ENCODE measurements around the gene OSBPL10.

Gene OSBPL10

DNA sequence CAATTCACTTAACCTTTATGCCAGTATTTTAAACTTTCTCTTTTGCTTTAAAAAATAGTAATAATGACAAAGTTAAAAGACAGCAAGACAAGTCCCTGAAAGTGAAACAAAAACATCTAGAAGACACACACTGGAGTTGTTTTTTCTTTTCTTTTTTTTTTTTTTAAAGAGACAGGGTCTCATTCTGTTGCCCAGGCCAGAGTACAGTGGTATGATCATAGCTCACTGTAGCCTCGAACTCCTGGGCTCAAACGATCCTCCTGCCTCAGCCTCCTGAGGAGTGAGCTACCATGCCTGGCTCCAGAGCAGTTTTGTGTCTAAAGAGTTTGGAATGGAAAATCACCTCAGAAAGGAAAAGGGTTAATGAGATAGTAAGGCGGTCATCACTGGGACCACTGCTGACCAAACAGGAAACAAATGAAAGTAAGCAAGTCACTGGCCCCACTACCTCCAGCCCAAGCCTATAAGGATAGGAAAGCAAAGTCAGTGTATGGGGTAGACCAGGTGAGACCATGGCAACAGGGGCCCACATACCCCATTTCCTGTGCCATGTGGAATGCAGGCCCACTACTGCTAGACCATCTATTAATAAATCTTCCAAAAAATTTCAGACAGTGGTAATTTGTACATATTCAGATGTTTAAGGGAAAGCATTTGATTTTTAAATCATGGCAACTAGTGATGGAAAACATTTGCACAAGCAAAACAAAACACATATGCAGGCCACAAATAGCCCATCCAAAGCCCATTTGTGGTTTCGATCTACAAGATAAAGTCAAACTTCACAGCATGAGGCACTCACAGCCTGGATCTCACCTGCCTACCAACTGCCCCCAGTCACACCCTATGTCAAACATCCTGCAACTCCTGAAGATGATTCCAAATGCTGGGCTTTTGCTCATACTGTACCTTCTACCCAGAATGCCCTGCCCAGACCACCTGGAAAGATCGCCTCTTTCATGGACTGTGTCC is 62.6 kb downstream of the OSBPL10 start:
- Histone ChIP-seq H3K4me1 (ENCODE audit: control insufficient read depth, insufficient read depth, low read length) (peaks cover 14% of the 10 kb centered on the region), H3K9me3 (replicated peaks; ENCODE audit: low read length) (no peaks in the 10 kb centered on the region), H3K4me2 (ENCODE audit: low read length) (peak overlapping the region; percentile 39), H3K27me3 (ENCODE audit: control insufficient read depth, insufficient read depth, low read length) (no peaks in the 10 kb centered on the region), H3K36me3 (ENCODE audit: insufficient read depth, low read length) (no peaks in the 10 kb centered on the region), H3K4me3 (ENCODE audit: low read length) (no peak overlapping the region), H3K9ac (ENCODE audit: low read depth, low read length) (peak overlapping the region; percentile 48)

DNA sequence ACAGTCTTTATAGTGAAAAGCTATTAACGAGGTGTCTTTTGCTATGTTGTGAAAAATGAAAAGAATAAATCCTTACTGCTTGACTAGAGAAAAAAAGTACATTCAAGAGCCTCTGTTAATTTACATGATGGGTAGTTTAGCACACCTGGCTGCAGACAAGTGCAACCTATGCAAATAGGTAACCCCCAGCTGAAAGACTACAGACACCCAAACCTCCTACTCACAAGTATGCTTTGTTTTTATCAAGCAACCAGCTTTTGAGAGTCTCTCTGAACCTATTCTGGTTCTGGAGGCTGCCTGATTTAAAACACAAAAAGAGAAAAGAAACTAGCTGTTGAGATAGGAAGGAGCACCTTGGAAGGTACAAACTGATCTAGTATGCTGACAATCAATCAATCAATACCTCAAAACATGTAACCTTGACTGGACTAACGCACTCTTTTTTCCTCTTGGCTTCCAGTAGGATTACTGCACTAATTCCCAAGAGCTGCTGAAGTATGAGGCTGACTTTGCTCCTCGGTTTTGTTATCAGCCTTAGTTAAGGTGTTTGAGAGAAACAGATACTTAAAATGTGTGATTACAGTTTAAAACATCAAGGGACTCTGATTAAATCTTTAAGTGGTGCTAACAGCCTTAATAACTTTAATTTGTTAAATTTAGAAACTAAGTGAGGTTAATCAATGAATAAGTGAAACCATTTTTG is 63.6 kb downstream of the OSBPL10 start:
- H3K9me3 ChIP-seq (replicated peaks; ENCODE audit: low read length) = no peaks in the 10 kb centered on the region
- peak overlapping the region; percentile 39 for H3K4me2 ChIP-seq (ENCODE audit: low read length)
- no peaks in the 10 kb centered on the region for H3K27me3 ChIP-seq (ENCODE audit: control insufficient read depth, insufficient read depth, low read length)
- H3K4me3 ChIP-seq (ENCODE audit: low read length) = no peak overlapping the region
- peak overlapping the region; percentile 48 for H3K9ac ChIP-seq (ENCODE audit: low read depth, low read length)
- no peaks in the 10 kb centered on the region for H3K36me3 ChIP-seq (ENCODE audit: insufficient read depth, low read length)
- peaks cover 14% of the 10 kb centered on the region for H3K4me1 ChIP-seq (ENCODE audit: control insufficient read depth, insufficient read depth, low read length)

DNA sequence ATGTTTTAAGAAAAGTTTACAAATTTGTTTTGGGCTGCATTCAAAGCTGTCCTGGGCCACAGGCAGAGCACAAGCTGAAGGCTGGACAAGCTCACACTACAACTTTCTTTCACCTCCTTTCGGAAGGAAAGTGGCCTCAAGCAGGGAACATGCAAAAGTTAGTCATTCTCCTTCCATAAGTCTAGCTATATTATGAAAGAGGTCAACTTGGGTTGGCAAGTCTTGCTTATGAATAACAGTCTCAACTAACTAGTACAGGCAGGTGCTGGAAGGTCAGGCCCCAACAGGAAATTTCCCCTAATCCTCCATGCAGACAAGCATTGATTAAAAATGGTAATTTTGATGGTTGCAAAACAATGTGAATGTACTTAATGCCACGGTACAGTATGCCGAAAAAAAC is 69.4 kb downstream of the OSBPL10 start:
- Histone ChIP-seq H3K9ac (ENCODE audit: low read depth, low read length) (no peak overlapping the region), H3K36me3 (ENCODE audit: insufficient read depth, low read length) (no peaks in the 10 kb centered on the region), H3K4me3 (ENCODE audit: low read length) (no peak overlapping the region), H3K4me1 (ENCODE audit: control insufficient read depth, insufficient read depth, low read length) (peaks cover 19% of the 10 kb centered on the region), H3K9me3 (replicated peaks; ENCODE audit: low read length) (no peaks in the 10 kb centered on the region), H3K4me2 (ENCODE audit: low read length) (no peak overlapping the region), H3K27me3 (ENCODE audit: control insufficient read depth, insufficient read depth, low read length) (no peaks in the 10 kb centered on the region)

DNA sequence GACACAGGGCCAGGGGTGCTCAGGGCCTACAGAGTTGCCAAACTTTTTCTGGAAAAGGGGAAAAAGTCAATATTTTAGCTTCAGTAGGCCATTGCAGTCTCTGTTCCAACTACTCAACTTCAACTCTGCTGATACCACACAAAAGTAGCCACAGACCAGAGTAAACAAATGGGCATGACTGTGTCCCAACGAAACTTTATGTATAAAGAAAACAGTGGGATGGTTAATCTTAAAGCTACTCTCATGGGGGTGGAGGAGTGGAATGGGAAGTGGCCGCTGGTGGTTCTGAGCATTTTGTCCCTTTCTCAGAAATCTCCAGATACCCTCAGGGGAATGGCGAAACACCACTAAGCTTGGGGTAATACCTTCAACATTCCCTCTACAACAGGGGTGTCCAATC is 69.9 kb downstream of the OSBPL10 start:
- Histone ChIP-seq H3K36me3 (ENCODE audit: insufficient read depth, low read length) (no peaks in the 10 kb centered on the region), H3K4me3 (ENCODE audit: low read length) (no peak overlapping the region), H3K9me3 (replicated peaks; ENCODE audit: low read length) (no peaks in the 10 kb centered on the region), H3K9ac (ENCODE audit: low read depth, low read length) (no peak overlapping the region), H3K27me3 (ENCODE audit: control insufficient read depth, insufficient read depth, low read length) (no peaks in the 10 kb centered on the region), H3K4me1 (ENCODE audit: control insufficient read depth, insufficient read depth, low read length) (peaks cover 24% of the 10 kb centered on the region), H3K4me2 (ENCODE audit: low read length) (no peak overlapping the region)

DNA sequence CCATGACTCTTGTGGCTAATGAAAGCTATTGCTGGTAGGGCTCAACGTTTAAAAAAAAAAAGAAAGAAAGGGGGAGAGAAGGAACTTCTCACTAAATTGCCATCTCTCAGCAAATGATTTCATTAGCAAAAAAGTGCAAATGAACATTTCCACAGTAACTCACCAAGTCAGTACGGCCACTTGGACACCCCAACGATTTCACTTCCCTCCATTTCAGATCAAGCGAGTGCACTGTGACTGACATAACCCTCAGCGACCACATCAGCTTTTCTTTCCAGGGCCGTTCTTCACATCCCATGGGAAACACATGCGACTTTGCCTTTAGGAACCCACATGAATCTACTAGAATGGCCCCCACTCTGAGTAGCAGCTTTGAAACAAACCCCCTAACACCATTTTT is 71.6 kb downstream of the OSBPL10 start:
- Histone ChIP-seq H3K9ac (ENCODE audit: low read depth, low read length) (no peak overlapping the region), H3K4me3 (ENCODE audit: low read length) (no peak overlapping the region), H3K4me1 (ENCODE audit: control insufficient read depth, insufficient read depth, low read length) (peaks cover 41% of the 10 kb centered on the region), H3K4me2 (ENCODE audit: low read length) (no peak overlapping the region), H3K36me3 (ENCODE audit: insufficient read depth, low read length) (no peaks in the 10 kb centered on the region), H3K9me3 (replicated peaks; ENCODE audit: low read length) (no peaks in the 10 kb centered on the region), H3K27me3 (ENCODE audit: control insufficient read depth, insufficient read depth, low read length) (no peaks in the 10 kb centered on the region)

DNA sequence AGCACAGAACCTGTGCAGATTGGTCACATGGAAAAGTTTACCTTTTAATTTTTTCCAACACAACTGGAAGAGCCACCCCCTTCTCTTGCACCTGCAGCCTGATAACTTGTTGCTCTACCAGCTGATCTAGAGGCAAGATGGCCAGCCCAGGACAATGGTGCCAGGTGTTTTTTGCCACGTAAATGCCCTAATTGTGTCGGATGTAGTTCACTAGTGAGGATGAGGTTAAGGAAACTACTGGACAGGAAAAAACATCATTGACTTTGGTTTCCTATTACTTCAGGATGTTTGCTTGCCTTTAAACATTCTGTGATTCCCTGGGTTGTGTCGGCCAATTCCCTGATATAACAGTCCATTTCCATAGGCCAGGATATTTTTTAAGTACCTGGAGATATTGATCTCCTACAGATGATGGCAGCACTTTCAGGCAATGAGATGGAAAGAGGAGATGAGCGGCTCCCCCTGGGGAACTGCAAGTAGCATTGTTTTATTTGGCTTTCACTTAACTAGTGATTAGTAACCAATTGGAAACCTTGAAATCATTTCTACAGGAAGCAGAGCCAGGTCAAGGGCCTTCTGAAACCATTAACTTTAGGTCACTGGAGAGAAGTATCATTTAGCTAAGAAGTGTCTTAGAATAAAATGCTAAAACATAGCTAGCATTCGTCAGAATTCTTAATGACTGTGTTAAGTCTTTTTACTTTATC is 72.5 kb downstream of the OSBPL10 start:
- no peaks in the 10 kb centered on the region for H3K36me3 ChIP-seq (ENCODE audit: insufficient read depth, low read length)
- H3K9me3 ChIP-seq (replicated peaks; ENCODE audit: low read length) = no peaks in the 10 kb centered on the region
- H3K27me3 ChIP-seq (ENCODE audit: control insufficient read depth, insufficient read depth, low read length) = no peaks in the 10 kb centered on the region
- H3K4me2 ChIP-seq (ENCODE audit: low read length) = no peak overlapping the region
- H3K4me3 ChIP-seq (ENCODE audit: low read length) = no peak overlapping the region
- peaks cover 47% of the 10 kb centered on the region for H3K4me1 ChIP-seq (ENCODE audit: control insufficient read depth, insufficient read depth, low read length)
- H3K9ac ChIP-seq (ENCODE audit: low read depth, low read length) = no peak overlapping the region

DNA sequence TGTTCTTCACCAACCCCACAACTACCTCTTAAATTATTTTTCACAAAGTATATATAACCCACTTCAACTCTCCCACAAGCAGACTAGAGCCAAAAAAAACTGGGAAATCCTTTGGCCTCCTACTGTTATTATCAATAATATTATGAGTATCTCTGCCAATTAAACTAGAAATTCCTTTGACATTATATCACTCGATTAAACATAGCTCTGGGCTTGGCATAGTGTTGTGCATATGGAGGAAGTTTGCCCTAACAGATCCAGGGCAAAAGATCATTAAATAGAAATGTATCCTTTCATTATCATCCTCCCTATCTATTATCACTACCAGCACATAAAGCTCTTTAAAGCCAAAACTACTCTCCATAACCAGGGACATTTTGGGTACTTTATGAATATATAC is 74.9 kb downstream of the OSBPL10 start:
- H3K4me3 ChIP-seq (ENCODE audit: low read length) = peak overlapping the region; percentile 3
- no peak overlapping the region for H3K9ac ChIP-seq (ENCODE audit: low read depth, low read length)
- H3K4me2 ChIP-seq (ENCODE audit: low read length) = peak overlapping the region; percentile 45
- no peaks in the 10 kb centered on the region for H3K27me3 ChIP-seq (ENCODE audit: control insufficient read depth, insufficient read depth, low read length)
- H3K4me1 ChIP-seq (ENCODE audit: control insufficient read depth, insufficient read depth, low read length) = peaks cover 40% of the 10 kb centered on the region
- no peaks in the 10 kb centered on the region for H3K36me3 ChIP-seq (ENCODE audit: insufficient read depth, low read length)
- H3K9me3 ChIP-seq (replicated peaks; ENCODE audit: low read length) = no peaks in the 10 kb centered on the region

DNA sequence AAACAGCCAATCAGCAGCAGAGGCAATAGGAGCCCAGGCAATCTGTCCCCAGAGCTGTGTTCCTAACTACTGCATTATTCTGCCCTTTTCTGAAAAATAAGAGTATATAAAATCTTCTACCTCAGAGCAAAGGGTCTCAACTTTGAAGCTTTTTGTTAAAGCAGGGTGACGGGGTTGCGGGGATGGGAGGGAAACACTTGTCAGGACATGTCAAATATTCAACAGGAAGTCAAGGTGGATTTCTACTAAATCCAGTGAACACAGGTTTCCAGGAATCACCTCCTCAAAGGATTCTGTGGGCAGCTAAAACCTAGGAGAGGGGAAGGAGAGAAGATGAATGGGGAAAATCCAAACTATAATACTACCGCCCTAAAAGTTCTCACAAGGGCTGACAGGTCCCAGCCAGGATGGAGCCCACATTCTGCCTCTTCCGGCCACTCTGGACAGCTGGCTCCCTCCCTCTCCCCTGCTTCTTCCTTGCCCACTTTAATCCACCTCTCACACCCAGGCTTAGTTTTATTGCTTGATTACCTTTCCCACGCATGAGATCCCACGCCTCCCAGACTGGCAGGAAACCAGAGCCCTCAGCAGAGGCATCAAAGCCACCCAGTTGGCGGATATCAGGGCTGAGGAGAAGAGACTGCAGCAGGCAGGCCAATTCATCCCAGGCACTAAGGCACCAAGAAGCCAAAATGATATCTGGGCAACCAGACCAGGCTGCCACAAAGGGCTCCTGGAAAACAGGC is 77.2 kb downstream of the OSBPL10 start:
- Histone ChIP-seq H3K9me3 (replicated peaks; ENCODE audit: low read length) (no peaks in the 10 kb centered on the region), H3K4me3 (ENCODE audit: low read length) (no peak overlapping the region), H3K36me3 (ENCODE audit: insufficient read depth, low read length) (no peaks in the 10 kb centered on the region), H3K4me2 (ENCODE audit: low read length) (no peak overlapping the region), H3K27me3 (ENCODE audit: control insufficient read depth, insufficient read depth, low read length) (no peaks in the 10 kb centered on the region), H3K9ac (ENCODE audit: low read depth, low read length) (no peak overlapping the region), H3K4me1 (ENCODE audit: control insufficient read depth, insufficient read depth, low read length) (peaks cover 43% of the 10 kb centered on the region)

DNA sequence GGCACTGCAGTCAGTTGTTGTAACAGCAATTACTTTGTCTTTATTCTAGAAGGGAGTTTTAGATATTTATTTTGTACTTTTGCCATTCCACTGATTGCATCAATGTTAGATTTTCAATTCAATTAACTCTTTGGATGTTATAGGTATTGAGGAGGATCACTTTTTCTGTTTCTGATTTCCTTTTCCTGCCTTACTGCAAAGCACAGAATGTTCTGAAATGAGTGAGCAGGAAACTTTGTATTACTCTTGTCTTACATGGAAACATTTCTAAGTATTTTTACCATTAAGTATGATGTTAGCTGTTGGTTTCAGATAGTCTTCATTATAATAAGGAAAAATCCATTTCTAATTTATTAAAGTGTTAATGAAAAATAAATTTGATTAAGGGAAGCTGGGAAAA is 80.5 kb downstream of the OSBPL10 start:
- Histone ChIP-seq H3K27me3 (ENCODE audit: control insufficient read depth, insufficient read depth, low read length) (no peaks in the 10 kb centered on the region), H3K36me3 (ENCODE audit: insufficient read depth, low read length) (no peaks in the 10 kb centered on the region), H3K4me2 (ENCODE audit: low read length) (no peak overlapping the region), H3K9ac (ENCODE audit: low read depth, low read length) (no peak overlapping the region), H3K4me1 (ENCODE audit: control insufficient read depth, insufficient read depth, low read length) (peaks cover 28% of the 10 kb centered on the region), H3K4me3 (ENCODE audit: low read length) (no peak overlapping the region), H3K9me3 (replicated peaks; ENCODE audit: low read length) (no peaks in the 10 kb centered on the region)

DNA sequence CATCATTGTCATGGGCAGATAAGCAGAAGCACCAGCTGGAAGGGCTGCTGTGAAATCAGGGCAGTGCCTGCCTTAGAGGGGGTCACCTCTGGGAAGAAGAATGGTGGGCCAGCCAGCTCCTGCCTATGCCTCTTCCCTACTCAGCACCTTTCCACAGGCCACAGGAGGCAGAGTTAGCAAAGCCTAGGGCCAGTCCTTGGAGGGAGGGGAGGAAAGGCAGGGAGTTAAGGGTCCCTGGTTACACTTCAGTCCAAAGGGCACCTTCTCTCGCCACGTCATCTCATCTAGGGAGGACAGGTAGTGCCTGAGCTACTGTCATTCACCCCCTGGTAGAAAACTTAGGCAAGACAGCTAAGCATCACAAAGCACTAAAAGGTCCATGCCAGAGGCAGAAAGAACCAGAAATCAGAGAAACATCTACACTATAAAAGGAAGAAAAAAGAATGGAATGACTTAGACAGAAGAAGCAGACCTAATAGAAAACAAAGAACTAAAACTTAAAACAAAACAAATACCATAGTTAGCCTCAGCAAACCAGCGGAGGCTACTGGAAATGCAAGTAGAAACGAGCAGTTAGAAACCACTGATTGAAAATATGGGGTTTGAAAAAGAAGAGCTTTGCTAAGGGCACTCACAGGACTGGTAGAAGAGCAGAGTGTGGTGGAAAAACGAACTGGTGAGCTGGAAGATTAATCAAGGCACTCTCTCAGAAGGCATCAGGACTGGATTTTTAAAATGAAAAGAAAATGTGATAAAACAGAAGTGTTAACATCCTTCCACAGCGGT is 84.2 kb downstream of the OSBPL10 start:
- no peak overlapping the region for H3K4me2 ChIP-seq (ENCODE audit: low read length)
- H3K27me3 ChIP-seq (ENCODE audit: control insufficient read depth, insufficient read depth, low read length) = no peaks in the 10 kb centered on the region
- no peaks in the 10 kb centered on the region for H3K9me3 ChIP-seq (replicated peaks; ENCODE audit: low read length)
- H3K4me3 ChIP-seq (ENCODE audit: low read length) = no peak overlapping the region
- no peaks in the 10 kb centered on the region for H3K36me3 ChIP-seq (ENCODE audit: insufficient read depth, low read length)
- no peak overlapping the region for H3K9ac ChIP-seq (ENCODE audit: low read depth, low read length)
- peaks cover 17% of the 10 kb centered on the region for H3K4me1 ChIP-seq (ENCODE audit: control insufficient read depth, insufficient read depth, low read length)
